Activated CD4-positive, alpha-beta T cell treated with anti-CD3 and anti-CD28 coated beads, Interleukin-2, amount 50 U/mL, for 1 hour (primary cell): ENCODE measurements around the gene ZNF275.
"Not testable (repeated sequence)": the region's sequence is repeated elsewhere in the genome, so short reads cannot be mapped to it uniquely, and the experiment has no call there.

ENCODE experiments used
- DNase-seq: peaks from one replicate; pipeline ENCODE4 v3.0.0-alpha.2; 2020

ZNF275 gene

DNA sequence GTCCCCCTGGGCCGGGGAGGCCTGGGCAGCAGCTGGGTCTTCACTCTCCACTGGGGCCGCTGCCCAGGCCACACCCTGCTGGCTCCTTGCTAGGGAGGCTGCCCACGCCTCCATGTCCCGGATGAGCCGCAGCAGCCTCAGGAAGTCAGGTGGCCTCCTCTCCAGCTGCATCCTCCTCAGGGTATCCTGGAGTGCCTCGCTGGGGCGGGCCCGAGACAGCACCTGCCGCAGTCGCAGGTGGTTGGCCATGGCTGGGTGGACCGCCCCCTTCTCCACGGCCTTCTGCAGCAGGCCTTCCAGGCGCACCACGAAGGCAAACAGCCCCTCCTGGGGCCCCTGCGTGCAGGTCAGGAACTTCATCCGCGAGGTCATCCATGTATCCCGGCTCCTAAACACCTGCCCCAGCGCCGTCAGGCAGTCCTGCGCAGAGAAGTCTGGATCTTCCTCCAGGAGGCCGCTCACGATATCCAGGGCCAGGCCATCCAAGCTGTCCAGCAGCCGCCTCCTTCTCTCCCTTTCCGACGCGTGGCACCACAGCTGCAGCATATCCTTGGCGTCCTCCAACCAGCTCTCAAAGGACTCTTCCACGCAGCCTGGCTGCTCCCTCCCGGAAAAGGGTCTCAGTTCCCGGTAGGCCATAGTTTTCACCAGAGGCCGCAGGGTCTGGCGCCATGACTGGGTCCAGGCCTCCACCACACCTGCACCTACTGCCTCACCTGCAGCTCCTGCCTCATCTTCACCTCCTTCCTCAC is 14.5 kb upstream of the ZNF275 start:
- DNase-seq: no peak

DNA sequence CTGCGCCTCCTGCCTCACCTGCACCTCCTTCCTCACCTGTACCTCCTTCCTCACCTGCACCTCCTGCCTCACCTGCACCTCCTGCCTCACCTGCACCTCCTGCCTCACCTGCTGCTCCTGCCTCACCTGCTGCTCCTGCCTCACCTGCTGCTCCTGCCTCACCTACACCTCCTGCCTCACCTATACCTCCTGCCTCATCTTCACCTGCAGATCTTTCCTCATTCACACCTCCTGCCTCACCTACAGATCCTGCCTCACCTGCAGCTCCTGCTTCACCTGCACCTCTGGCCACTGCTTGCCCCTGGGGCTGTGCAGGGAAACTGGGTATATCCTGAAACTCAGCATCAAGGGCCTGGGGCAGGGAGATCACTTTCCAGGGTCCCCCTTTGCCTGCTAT is 13.9 kb upstream of the ZNF275 start:
- not testable (repeated sequence) for DNase-seq

DNA sequence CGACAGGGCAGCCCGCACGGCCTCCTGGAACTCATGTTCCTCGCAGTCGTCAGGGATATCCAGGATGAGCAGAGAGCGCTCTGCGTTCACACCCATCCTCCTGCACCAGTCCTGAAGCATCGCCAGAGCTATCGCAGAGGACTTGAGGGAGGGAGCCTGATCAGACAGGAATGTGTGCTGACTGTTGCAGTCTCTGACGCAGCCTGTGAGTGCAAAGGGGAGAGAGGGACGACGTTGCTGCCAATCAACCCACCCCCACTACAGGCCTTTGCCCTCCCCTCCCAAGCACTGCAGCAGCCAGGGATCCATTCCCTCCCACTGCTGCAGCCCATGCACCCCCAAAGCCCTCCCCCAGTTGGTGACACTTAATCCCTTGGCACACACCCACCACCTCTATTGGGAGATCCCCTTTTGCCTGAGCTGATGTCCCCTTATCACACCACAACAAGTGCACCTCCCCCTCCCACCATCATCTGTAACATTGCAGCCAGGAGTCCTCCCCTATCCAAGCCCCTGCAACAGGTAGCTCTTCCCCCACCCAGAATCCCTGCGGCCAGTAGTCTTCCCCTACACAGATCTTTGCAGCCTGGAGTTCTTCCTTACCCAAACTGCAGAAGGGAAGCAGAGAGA is 13.3 kb upstream of the ZNF275 start:
- no peak for DNase-seq

DNA sequence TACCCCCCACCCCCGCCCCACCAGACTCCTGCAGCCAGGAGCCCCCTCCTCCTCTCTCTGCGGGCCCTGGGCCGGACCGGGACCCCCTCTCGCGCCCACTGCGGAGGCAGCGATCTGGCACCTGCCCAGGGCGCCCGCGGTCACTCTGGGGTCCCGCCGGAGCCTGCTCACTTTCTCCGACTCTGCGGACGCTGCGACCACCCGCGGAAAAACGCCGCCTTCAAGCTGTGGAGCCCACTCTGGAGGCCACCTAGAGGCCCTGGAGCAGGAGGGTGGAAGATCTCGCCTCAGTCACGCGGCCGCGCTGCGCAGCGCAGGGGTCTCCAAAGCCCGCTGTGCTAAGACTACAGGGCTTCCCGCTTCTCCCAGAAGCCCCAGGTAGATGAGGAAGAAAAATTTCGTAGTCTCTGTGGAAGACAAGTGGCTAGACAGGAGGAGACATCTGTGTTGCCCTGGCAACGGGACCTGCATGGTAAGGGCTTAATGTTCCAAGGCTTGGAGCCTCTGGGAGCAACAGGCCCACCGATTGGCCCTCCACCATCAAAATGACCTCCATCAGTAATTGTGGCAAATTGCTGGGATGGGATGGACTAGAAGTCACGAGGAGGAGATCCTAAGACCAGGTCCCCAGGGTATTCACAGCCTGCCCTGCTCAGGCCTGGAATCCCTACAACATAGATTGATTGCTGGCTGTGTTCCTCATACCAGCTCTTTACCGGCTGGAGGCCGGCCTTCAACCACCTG is 12.4 kb upstream of the ZNF275 start, which contains the start of gene PNMA6F:
Gene PNMA6F, minus strand, starts transcription at position 387 of the 744 bp plus-strand sequence. CDS start 1,093 bp downstream, outside the sequence.
- DNase-seq: no peak

DNA sequence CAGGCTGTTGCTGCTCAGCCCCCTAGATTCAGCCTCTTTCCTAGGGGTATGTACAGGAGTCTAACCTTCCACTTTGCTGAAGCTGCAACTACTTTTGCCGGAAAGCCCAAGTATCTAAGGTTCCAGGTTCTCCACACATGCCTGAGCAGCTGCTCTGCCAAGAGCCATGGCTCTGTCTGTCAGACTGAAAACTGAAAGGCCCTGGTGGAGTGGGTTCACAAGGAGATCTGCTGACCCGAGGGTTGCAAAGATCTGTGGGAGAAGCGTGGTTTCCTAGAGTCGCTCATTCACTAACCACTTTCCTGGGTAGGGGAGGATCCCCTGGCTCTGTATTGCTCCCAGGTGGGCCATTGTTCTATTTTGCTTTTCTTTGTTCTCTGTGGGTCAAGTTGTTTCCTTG is 6.4 kb upstream of the ZNF275 start:
- no peak for DNase-seq

DNA sequence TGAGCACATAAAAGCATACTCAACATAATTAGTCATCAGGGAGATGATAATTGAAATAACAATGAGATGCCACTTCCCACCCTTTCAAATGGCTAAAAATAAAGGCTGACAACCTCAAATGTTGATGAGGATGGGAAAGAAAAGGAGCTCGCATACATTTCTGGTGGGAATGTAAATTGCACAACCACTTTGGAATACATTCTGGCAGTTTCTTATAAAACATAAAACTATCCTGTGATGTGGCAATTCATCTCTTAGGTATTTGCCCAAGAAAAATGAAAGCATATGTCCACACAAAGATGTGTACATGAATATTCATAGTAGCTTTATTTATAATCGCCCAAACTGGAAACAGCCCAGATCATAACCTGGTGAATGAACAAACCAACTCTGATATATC is 687 bp upstream of the ZNF275 start:
- no peak for DNase-seq

DNA sequence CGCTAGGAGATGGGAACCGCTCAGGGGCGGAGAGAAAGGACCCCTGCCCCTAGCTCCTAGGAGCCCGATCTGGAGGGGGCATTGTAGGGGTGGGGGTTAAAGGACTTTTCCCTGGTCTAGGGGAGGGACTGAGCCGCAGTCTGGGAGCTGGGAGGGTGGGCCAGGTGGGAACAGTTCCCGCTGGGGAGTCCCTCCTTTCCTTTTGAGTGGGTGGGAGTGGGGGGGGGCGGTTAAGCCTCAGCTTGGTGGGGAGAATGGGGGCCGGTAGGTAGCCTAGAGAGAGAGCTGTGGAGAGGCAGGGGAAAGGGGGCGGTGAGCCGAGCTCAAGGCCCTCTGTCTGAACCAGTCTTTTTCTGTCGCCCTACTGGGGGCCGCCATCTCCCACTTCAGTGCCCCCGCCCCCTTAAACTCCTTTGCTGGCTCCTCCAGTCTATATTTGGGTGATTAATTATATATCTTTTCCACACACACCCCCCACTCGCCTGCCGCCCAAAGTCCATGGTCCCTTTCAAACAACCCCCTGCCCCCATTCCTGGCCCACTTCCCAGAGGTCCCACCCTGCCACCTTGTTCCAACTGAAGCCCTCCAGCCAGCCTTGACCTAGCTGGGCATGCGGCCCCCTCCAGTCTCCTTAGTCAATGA is 822 bp downstream of the ZNF275 start:
- DNase-seq: no peak

DNA sequence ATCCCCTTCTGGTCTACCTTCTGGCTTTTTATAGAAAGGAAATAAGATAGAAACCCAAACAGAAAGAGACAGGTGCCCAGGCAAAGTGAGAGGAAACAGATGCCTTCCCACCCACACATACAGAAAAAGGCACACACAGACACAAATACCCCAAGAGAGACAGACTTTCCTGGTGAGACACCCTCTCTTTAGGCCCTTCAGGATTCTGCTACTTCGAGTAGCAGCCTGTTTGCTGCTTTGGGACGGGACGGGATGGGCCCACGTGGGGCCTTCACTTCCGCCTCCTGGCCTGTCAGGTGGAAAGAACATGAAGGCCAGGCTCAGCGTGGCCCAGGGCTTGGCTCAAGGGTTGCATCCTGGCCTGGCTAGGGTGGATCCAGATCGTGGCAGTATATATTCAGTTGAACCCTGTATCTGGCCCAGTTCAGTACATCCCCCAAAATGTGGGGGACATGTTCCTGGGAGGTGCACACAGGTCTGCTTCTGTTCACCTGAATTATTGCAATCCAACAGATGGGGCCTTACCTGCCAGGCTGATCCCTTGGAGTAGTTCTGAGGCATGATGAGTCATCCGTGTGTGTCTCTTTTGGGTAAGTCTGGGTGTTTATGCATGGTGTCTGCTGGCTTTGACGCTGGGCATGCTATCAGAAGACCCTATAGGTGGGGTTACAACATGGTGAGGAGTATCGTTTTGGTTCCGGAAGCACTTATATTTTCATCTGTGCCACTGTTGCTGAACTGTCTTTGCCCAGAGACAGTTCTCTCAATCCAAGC is 2.4 kb downstream of the ZNF275 start:
- DNase-seq: no peak

DNA sequence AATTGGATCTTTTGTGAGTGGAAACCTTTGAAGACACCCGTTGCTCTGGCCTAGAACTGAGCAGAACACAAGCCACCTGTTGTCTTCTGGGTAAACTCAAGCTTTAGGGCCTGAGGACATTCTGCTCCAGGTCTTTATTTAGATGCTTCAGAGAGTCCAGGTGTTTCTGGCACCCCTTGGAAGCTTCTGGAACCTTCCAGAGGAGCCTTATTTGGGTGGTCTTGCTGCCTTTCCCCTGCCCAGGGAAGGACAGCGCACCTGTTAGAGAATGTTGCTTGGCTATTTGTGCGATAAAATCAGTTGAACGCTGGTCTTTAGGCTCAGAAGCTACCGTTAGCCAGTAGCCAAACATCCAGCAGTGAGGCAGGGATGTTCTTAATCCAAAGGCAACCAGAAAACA is 3.0 kb downstream of the ZNF275 start:
- no peak for DNase-seq

DNA sequence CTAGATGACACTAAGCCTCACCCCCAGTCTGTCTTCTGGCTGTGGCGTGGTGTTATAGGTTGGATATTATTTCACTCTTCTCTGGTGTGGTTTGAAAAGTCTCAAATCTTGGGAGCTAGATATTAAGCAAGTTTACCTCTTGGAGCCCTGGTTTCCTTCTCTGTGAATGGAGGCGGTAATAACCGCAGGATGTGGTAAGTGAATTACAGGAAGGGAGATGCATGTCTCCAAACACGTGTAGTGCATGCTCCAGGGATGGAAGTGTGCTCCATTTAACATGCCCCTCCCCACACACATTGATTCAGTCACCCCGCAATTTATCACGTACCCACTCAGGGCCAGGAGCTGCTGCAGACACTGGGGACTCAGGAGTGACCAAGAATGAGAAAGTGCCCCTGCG is 4.9 kb downstream of the ZNF275 start:
- no peak for DNase-seq

DNA sequence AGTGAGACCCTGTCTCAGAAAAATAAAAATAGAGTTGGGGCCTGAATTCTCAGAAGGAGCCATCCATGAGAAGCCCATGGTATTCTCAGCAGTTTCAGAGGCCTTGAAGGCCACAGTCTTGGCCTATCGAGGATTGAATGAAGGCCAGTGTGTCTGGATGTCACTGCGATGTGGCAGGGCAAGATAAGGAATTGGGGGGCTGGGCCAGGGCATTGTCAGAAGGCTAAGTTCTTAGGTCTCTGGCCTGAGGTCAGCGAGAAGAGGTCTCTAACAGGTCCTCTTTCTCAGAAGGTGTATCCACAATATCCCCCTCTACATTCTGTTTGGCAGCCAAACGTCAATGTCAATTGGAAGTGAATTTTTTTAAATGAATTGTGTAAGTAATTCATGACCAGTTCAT is 5.7 kb downstream of the ZNF275 start:
- no peak for DNase-seq

DNA sequence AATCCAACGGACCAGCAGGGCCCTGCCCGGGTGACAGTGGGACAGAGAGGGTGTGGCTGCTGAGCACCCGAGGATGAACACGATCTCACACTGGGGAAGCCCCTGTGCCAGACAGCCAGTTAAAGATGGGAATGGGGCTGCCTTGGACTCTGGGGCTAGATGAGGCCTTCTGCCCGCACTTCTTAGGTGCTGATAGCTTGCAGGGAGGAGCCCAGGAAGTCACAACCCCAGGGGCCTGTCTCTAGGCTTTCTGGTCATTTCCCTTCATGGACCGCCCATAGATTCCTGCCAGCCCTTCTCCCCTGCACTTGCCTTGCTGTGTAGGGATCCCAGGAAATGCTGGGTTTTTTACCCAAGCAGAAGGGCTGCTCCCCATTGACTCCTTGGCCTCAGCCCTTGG is 6.2 kb downstream of the ZNF275 start:
- no peak for DNase-seq

DNA sequence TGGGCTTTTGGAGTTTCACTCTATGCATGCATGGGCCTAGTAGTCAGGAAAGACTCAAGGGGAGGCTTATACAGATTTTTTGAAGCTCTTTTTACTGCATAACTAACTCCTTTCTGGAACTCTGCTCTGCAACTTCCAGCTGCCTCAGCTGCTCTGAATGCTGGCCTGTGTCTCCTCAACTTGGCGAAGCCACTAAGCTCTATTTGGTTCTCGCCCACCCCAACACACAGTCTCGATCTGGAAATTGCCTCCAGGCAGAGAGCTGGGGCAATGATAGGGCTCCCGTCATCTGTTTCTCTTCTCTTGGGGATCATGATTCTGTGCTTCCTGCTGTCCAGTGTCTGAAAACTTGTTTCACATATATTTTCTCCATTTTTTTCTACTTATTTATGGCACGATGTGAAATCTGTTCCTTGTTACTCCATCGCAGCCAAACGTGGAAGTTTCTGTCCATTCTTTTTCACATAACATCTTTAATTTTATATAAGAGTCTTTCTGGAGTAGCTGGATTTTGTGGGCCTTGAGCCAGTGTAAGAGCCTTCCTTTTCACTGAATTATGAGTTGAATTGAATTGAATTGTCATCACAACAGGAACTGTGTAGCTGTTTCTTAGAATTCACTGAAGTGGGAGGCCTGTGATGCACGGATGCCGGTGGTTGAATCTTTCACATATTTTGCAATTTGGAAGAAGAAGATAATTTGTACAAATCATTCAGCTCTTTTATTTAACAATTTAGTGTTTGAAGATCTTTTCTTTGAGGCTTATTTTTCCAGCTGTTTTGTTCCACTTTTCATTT is 9.0 kb downstream of the ZNF275 start:
- no peak for DNase-seq

DNA sequence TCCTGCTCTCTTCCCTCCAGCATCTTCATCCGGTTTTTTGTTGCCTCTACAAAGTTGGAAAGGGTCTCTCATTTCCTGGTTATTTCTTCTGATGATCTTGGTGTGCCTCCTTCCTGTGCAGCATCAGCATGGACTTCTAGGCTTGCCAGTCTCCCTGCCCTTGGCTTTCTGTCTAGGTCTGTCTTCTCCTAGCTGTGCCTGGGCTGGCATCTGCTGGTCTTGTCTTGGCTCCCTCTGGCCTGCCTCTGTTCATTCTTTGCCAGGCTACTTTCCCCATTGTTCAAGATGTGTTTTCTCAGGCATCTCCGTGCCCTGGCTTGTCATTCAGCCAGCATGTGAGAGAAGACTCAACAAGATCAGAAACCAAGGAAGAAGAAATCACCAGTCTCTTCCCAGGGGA is 9.7 kb downstream of the ZNF275 start:
- no peak for DNase-seq

DNA sequence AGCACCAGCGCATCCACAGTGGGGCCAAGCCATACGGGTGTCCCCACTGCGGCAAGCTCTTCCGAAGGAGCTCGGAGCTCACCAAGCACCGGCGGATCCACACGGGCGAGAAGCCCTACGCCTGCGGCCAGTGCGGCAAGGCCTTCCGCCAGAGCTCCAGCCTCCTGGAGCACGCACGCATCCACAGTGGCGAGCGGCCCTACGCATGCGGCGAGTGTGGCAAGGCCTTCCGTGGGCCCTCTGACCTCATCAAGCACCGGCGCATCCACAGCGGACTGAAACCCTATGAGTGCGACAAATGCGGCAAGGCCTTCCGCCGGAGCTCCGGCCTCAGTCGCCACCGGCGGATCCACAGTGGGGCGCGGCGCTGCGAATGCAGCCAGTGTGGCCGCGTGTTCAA is 13.6 kb downstream of the ZNF275 start:
- no peak for DNase-seq

DNA sequence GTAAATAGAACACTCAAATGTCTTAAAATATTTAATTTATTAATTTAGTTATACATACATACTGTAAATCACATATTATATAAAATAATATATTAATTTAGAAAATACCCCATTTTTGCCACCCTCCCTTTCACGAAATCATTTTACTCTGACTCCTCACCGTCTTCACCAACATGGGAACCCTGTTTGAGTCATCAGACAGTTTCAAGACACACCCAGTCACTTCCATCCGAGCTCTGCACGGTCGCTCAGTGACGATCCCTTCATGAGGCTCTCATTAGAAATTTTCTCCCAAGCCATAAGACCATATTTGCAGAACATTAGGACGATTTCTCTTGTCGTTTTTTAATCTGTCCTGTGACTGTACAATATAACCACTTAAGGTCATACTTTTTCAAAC is 14.5 kb downstream of the ZNF275 start:
- DNase-seq: no peak

DNA sequence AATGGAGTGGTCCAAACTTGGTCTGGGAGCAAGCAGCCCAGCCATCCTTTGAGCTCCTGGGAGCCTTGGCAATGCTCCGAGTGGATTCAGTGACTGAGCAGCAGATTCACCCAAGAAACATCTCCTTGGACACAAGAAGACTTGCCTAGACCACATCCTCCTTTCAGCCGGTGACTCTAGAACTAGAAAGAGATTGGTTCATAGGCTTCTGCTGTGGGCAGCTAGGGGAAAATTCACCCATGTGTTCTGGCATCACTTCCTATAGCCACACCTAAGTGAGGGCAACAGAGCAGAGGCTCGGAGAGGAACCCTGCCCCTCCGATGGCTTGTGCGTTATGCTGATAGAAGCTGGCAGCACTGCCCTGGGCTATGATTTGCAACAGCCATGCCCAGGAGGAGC is 16.0 kb downstream of the ZNF275 start:
- no peak for DNase-seq

DNA sequence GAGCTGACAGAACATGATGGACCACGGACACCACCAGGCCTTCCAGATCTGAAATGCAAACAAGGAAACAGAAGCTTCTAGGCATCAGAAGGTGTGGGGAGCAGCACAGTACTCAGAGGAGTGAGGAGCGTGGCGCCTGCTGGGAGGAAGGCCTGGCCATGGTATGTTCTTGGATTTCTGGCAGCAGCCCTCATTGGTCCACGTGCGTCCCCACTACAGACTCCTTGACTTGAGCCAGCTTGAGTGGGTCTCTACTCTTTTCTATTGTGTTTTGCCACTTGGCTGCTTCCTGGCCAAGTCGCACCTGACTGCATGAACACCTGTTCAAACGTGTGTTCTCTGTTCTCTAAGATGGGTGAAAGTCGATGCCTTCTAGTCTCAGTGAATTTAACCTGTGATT is 18.0 kb downstream of the ZNF275 start:
- DNase-seq: no peak

DNA sequence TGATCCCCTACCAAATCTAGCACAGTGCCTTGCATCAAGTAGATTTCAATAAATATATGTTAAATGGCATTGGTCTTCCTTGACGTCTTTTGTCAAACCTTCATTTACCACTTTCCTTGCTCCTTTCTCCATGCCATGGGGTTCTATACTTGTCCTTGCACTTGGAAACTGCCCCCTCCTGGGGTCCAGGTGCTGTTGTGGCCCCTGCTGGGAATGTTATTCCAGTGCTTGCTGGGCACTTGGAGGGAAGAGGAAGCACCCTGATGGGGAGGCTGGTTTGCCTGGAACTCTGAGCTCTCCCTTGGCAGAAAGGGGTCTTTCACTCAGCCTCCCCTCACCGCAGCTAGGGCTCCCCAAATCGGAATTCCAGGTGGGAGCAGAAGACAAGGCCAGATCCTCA is 18.9 kb downstream of the ZNF275 start:
- no peak for DNase-seq

DNA sequence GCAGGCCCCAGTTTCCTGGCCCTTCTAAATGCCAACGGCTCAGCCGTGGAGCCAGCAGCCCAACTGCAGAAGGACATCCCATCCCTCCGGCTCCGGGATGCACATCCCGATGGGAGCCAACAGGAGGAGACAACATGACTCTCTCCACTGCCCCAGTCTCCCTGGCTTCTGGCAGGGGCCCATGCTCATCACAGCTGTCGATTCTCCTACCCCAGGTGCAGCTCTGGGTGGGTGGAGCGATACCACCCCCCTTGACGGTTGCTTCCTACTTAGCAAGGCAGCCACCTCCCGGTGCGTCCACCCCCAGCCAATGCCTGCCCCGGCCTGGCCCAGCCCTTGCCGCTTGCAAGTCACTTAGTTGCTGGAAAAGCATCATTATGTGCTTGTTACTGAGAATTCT is 19.5 kb downstream of the ZNF275 start:
- DNase-seq: no peak

DNA sequence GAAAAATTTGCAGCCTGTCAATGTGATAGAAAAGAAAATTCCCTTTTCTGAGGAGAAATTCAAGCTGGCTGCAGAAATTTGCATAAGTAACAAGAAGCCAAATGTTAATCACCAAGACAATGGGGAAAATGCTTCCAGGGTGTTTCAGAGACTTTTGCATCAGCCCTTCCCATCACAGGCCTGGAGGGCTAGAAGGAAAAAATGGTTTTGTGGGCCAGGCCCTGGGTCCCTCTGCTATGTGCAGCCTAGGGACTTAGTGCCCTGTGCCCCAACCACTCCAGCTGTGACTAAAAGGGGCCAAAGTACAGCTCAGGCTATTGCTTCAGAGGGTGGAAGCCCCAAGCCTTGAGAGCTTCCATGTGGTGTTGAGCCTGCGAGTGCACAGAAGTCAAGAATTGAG is 23.9 kb downstream of the ZNF275 start:
- no peak for DNase-seq
